ENCODE measurements around the gene ASXL2.

DNA sequence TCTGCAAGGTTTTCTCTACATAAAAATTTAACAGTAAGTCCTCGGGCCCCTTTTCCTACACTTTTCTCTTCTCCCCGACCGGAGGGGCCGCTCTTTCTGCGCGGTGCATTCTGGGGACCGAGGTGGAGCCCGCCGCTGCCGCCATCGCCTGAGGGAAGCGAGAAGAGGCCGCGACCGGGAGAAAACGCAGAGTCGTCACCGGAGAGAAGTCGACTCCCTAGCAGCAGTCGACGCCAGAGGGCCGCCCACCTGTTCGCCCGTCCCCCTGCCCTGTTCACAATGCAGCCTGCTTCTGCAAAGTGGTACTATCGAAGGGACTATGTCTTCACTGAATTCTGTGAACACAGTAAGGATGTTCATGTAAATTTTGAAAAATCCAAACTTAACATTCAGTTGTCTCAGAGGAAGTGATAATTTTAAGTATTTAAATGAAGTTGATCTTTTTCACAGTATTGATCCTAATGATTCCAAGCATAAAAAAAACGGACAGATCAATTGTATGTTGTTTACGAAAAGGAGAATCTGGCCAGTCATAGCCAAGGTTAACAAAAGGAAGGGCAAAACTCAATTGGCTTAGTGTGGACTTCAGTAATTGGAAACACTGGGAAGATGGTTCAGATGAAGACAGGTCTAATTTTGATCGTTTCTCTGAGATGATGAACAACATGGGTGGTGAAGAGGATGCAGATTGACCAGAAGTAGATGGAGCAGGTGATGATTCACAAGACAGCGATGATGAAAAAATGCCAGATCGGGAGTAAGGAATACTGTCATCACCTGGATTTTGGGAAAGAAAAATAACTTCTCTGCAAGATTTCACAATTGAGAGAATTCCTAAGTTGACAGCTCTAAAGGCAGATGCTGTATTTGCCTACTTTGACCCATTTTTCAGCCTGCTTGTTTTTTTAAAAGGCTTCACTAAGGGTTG is 55.8 kb downstream of the ASXL2 start:
- no peak for TF ChIP-seq CTCF (IDR thresholded peaks at IDR 0.05)
- TF ChIP-seq POLR2A (IDR thresholded peaks at IDR 0.05) = no peak
- TF ChIP-seq POLR2AphosphoS5 (IDR thresholded peaks at IDR 0.05) = no peak
